Fibroblast of skin of left quadriceps (primary cell): ENCODE data around the gene KCNRG.
"Not testable (repeated sequence)": the region's sequence is repeated elsewhere in the genome, so short reads cannot be mapped to it uniquely, and the experiment has no call there.

ENCODE experiments used
- DNase-seq, 2 experiments: peaks; one replicate each; pipeline ENCODE4 v3.0.0-alpha.2; 2013; ENCODE audit warnings: low read depth in 2 of 2

Gene KCNRG, protein sequence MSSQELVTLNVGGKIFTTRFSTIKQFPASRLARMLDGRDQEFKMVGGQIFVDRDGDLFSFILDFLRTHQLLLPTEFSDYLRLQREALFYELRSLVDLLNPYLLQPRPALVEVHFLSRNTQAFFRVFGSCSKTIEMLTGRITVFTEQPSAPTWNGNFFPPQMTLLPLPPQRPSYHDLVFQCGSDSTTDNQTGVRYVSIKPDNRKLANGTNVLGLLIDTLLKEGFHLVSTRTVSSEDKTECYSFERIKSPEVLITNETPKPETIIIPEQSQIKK

DNA sequence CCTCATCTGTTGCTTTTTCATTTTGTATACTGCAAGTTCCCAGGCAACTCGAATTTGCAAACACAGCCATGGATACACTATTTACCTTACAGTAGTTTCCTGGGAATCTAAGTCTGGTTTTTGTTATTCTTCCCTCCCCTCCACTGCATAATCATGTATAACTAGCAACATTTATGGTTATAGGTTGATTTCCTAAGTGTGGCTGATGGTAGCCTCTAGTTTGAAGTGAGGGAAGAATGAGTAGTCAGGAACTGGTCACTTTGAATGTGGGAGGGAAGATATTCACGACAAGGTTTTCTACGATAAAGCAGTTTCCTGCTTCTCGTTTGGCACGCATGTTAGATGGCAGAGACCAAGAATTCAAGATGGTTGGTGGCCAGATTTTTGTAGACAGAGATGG is at the start of gene KCNRG:
KCNRG (plus strand) TSS at position 187 of the 400 bp plus-strand sequence; CDS start at position 237, 50 bp downstream.
- no peak for DNase-seq

DNA sequence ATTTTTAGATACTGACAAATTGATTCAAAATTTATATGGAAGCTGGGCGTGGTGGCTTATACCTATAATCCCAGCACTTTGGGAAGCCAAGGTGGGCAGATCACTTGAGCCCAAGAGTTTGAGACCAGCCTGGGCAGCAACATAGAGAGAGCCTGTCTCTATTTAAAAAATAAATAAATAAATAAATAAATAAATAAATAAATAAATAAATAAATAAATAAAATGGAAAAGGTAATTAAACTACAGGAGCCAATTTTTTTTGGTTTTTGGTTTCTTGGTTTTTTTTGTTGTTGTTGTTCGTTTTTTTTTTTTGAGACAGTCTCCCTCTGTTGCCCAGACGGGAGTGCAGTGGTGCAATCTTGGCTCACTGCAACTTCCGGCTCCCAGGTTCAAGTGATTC is 47.8 kb upstream of the KCNRG start:
- DNase-seq, result no peak

DNA sequence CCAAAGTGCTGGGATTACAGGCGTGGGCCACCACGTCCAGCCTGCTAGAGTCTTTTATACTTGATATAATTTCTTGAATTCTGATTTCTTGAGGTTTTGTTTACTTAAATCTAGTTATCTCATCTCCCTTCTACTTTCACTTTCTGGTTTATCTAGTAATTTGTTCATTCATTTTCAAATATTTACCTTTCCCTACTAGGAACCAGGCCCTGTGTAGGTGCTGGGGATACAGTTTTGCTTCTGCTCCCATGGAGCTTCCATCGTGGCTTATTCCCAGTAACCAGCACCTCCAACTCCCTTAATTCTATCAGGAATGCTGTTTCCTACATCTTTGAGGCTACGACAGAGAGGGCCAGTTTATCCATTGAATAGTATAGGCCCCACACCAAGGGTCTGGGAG is 42.5 kb upstream of the KCNRG start:
- no peak for DNase-seq

DNA sequence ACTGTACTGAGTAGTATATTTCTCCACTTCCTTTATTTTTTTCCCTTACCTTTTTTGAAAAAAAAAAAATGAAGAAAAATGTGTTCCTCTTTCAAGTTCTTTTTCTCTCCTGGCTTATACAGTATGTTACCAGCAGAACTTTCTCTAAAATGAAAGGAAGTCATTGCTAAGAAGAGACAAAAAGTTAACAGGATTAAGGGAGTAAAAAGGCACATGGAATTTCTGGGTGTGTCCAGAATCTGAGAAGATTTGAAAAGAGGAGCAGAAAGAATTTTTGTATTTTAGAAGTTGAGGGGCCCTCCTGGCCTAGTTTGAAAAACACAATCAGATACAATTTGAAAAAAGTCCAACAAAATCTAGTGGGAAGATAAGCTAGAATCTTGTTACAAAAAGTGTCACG is 39.4 kb upstream of the KCNRG start:
- DNase-seq, result no peak

DNA sequence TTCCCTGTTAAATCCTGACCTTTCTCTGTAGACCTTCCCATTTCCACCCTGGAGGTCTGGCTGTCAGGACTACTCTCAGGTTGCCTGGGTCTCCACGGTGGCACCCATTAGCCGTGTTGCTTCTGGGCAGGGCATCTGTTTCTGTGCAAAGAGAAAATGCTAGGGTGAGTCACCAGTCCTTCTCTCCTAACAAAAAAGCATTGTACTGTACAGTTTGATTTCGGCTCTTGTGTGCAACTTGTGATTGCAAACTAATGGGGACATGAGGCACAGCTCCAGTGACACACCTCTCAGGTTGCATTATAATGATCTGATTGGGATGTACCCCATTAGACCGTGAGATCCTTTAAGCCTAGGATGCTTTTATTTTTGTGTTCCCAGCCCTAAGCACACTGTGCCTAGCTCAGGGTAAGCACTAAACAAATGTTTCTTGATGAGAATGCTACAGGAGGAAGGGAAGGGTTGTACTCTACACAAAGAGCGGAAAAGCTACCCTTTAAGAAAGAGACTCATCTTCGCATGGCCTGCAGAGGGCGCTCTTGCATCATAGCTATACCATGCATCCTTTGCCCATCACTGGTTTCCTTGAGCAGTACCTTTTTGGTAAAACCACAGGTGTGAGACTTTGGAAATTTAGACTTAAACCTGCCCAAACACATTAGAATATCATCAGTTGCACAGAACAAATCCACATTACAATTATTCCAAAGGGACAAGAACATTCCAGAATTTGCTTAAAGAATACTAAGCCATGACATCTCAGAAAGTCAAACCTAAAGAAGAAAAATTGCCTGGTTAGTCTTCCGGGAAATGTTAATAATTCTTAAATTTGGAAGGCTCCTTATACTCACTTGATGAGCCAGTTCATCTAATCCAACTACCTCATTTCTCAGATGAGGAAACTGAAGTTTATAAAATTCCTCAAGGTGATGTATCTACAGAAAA is 38.7 kb upstream of the KCNRG start:
- peak; percentile 19 to 35 for DNase-seq

DNA sequence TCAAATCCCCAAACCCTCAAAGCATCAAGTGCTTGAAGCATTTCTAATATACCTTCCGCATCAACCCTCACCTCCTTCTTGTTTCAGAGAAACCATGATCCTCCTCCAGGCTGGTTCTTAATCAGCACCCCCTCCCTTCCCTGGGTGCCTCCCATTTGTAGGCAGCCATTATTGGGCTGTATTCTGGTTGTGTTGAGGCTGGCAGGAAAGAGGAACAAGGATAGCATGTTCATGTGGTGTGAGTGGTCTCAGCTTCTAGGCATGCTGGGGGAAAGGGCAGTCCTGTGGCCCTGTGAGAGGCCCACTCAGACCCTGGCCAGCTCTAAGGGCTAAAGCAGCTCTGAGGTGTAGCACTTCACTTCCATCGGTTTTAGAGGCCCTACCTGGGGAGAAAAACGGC is 37.3 kb upstream of the KCNRG start:
- no peak for DNase-seq

DNA sequence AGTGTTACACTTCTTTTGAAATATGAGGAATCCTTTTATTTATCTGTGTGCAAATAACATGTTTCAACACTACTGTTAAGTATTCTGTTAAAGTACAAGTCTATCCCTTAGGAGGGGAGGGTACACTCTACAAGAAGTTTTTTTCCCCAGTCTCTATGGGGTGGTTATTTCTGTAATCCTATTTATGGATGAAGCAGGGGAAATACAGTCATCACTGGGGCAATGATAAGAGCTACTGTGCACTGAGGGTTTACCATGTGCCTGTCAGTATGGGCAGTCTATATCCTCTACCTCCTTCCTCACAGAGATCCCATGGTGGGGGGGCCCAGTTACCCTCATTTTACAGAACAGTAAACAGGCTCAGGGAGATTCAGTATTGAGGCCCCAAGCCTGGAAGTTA is 35.0 kb upstream of the KCNRG start:
- no peak for DNase-seq

- DNase-seq, result no peak
Observed at GRCh38 chr13:49985129-49985528, 30.1 kb upstream of the KCNRG start.

GRCh38 chr13:49986471-49986870 is 28.8 kb upstream of the KCNRG start:
- no peak for DNase-seq

DNA sequence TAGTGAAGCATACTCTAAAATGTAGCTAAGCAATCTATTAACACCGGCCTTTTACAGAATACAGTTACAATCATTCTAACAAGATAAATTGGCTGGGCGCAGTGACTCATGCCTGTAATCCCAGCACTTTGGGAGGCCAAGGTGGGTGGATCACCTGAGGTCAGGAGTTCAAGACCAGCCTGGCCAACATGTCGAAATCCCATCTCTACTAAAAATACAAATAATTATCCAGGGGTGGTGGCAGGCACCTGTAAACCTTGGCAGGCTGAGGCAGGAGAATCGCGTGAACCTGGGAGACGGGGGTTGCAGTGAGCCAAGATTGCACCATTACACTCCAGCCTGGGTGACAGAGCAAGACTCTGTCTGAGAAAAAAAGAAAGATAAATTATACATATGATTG is 24.6 kb upstream of the KCNRG start:
- not testable (repeated sequence) for DNase-seq

DNA sequence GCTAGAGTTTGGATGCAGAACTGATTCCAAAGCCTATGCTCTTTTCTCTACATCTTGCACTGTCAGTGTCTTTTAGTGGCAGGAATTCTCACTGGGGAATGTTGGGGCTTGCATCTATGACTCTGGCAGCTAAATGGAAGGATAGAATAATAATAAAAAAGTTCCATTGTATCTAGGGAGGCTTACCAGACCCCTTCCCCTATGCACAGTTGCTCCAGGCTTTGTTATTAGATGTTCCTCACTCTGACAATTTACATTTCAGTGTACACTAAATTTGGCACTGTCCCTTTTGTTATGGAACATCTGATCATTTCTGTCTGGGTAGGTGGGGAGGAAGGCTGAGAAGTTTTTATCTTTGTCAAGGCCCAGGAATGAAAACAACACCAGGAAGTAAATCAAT is 22.1 kb upstream of the KCNRG start:
- DNase-seq, result no peak

DNA sequence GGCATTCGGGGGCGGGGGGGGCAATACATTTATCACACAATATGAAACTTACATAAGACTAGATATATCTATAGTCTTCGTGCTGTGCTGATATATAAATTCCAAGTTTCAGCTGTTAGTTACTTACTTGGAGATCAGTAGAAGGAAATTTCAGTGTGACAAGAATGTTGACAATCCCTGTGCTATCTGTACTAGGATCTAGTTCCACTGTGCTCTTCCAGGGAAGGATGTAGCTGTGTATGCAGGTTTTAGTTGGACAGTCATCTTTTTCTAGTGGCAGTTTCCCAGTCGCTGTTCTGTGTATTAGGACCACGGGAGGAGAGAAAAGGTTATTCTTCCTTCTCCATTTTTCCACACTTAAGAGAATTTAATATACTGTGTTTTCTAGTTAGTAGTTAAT is 21.6 kb upstream of the KCNRG start:
- DNase-seq, result no peak

DNA sequence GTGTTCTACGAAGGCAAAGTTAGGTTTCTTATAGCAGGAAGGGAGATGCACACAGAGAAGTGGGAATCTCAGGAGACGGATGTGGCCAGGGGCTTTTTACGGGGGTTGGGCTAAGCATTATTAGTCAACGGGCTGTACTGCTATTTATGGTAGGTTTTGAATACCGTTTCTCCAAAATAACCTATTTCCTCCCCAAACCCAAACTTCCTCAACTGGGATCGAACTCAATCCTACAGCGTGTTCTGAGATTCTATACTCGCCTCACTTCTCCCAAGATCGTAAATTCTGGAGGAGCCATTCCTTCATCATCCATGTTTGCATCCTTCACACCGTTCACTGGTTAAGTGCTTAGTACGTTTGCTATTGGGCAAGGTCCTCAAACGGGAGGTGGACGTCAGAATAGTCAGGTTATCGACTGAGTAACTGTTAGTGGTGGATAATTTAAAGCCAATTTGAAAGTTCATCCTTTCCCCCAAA is 19.6 kb upstream of the KCNRG start:
- no peak for DNase-seq

- DNase-seq, result peak; percentile 87 to 88
Observed at GRCh38 chr13:49996161-49996915, 18.9 kb upstream of the KCNRG start.

GRCh38 chr13:49996951-49997895 is 18.0 kb upstream of the KCNRG start, which contains the start of gene TRIM13:
Gene TRIM13, plus strand, starts transcription at chr13:49997042. Its CDS starts 14,899 bp downstream, at chr13:50011941.
- peak; percentile 75 to 77 for DNase-seq

GRCh38 chr13:49997955-49998354 is 17.3 kb upstream of the KCNRG start:
- DNase-seq, result no peak

- no peak for DNase-seq
Observed at GRCh38 chr13:49998714-49999624, 16.3 kb upstream of the KCNRG start.

DNA sequence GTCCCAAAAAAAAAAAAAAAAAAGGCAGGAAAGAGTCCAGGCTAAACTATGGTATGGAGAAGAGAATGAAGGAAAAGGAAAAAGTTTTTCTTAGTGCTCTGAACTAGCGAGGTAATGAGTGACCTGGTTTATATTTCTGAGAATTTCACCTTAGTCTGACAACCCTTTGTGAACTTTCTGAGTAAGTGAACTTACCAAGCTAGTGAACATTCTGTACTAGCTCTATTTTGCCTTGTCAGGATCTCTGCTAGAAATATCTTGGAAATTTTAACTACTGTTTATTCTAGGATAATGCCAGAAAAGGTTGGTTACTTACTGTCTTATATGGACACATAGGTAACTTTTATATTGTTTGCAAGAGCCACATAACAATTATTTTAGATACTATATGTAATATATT is 14.0 kb upstream of the KCNRG start:
- no peak for DNase-seq

DNA sequence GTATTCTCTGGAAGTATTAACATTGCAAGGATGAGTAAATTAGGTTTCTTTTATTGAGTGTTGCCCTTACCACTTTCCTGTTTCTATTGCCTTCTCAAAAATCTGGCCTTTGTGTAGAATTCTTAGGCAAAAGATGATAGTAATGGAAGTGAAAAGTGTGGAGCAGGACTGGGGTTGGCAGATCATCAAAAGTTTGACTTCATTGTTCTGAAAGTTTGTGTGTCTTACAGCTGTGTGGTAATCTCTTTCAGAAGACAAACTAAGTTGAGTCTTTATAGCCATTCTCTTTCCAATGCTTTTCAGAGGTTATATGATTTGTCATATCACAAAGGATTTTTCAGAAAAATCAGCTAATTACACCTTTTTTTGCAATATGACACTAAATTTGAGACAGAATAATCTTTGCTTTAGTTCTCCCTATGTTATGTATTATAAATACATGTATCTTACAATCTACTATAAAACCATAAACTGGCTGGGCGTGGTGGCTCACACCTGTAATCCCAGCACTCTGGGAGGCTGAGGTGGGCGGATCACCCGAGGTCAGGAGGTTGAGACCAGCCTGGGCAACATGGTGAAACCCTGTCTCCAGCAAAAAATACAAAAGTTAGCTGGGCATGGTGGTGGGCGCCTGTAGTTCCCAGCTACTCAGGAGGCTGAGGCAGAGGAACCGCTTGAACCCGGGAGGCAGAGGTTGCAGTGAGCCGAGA is 8.7 kb upstream of the KCNRG start:
- no peak for DNase-seq
